MM.1S (cell line): ENCODE results near the gene SGMS1.

Source experiments
- DNase-seq: peaks from one replicate; pipeline ENCODE4 v3.0.0-alpha.2; 2015
- H2AFZ ChIP-seq: fragments of 300-600 bp; sonication (generic); 2 replicates; pipeline ENCODE4 v1.6.0; 2016; ENCODE audit warnings: antibody characterized with exemption, low read length
- H3F3A ChIP-seq: fragments of 300-600 bp; sonication (generic); 2 replicates; pipeline ENCODE4 v1.6.1; 2016; ENCODE audit warnings: mild to moderate bottlenecking, antibody characterized with exemption, low read length, moderate library complexity, mixed read lengths; ENCODE audit not compliant: insufficient read depth
- H3K27ac ChIP-seq: fragments of 300-600 bp; sonication (generic); 2 replicates; pipeline ENCODE4 v1.5.1; 2016; ENCODE audit warnings: mild to moderate bottlenecking, low read length
- H3K27me3 ChIP-seq: fragments of 300-600 bp; sonication (generic); replicated peaks from 2 replicates; pipeline ENCODE4 v1.6.0; 2016; ENCODE audit warnings: low read length; ENCODE audit not compliant: insufficient read depth
- H3K36me3 ChIP-seq: fragments of 300-600 bp; sonication (generic); replicated peaks from 2 replicates; pipeline ENCODE4 v1.6.1; 2016; ENCODE audit warnings: mild to moderate bottlenecking, low read length, mixed read lengths; ENCODE audit not compliant: insufficient read depth
- H3K4me1 ChIP-seq: fragments of 300-600 bp; sonication (generic); 2 replicates; pipeline ENCODE4 v1.6.1; 2016; ENCODE audit warnings: low read length, mixed read lengths
- H3K4me2 ChIP-seq: fragments of 300-600 bp; sonication (generic); 2 replicates; pipeline ENCODE4 v1.6.0; 2016; ENCODE audit warnings: low read depth, low read length
- H3K4me3 ChIP-seq: fragments of 300-600 bp; sonication (generic); 2 replicates; pipeline ENCODE4 v1.5.1; 2016; ENCODE audit warnings: low read length, mixed read lengths
- H3K79me2 ChIP-seq: fragments of 300-600 bp; sonication (generic); 2 replicates; pipeline ENCODE4 v1.6.1; 2016; ENCODE audit warnings: mixed run types, low read length, mixed read lengths
- H3K9ac ChIP-seq: fragments of 300-600 bp; sonication (generic); 2 replicates; pipeline ENCODE4 v1.6.1; 2016; ENCODE audit warnings: low read length, mixed read lengths
- H3K9me2 ChIP-seq: fragments of 300-600 bp; sonication (generic); replicated peaks from 2 replicates; pipeline ENCODE4 v1.6.1; 2016; ENCODE audit warnings: mild to moderate bottlenecking, low read length, mixed read lengths; ENCODE audit not compliant: insufficient read depth
- H3K9me3 ChIP-seq: fragments of 300-600 bp; sonication (generic); replicated peaks from 2 replicates; pipeline ENCODE4 v1.6.1; 2016; ENCODE audit warnings: mild to moderate bottlenecking, low read length, mixed read lengths; ENCODE audit not compliant: insufficient read depth
- H4K20me1 ChIP-seq: fragments of 300-600 bp; sonication (generic); 2 replicates; pipeline ENCODE4 v1.6.1; 2016; ENCODE audit warnings: mild to moderate bottlenecking, low read length, moderate library complexity, mixed read lengths; ENCODE audit not compliant: insufficient read depth
- EZH2 ChIP-seq: fragments of 300-600 bp; sonication (generic); optimal IDR thresholded peaks from 2 replicates; pipeline ENCODE3; 2017; ENCODE audit warnings: low read depth, mild to moderate bottlenecking, antibody characterized with exemption, low read length, mixed read lengths
- EZH2phosphoT487 ChIP-seq: fragments of 300-600 bp; sonication (generic); IDR thresholded peaks from 2 replicates; pipeline ENCODE4 v1.6.1; 2018; ENCODE audit warnings: antibody characterized with exemption, low read length
- TF ChIP-seq, protein P1 (sequence below): fragments of 300-600 bp; sonication (generic); IDR thresholded peaks from 2 replicates; pipeline ENCODE4 v1.5.1; 2016; ENCODE audit warnings: antibody characterized with exemption, low read length, mixed read lengths

The SGMS1 gene

GRCh38 chr10:50554376-50554994 is 69.3 kb downstream of the SGMS1 start:
- Histone ChIP-seq H2AFZ (no peak overlapping the region), H4K20me1 (no peaks in the 10 kb centered on the region), H3K36me3 (no peaks in the 10 kb centered on the region), H3K4me1 (no peaks in the 10 kb centered on the region), H3K9me2 (no peaks in the 10 kb centered on the region), H3K9me3 (no peaks in the 10 kb centered on the region), H3K9ac (no peak overlapping the region), H3K79me2 (peaks cover 64% of the 10 kb centered on the region), H3K4me2 (no peak overlapping the region), H3K27ac (no peak overlapping the region), H3F3A (no peaks in the 10 kb centered on the region), H3K4me3 (no peak overlapping the region), H3K27me3 (no peaks in the 10 kb centered on the region)
- no peak for DNase-seq
- TF ChIP-seq EZH2phosphoT487, result no peak
- TF ChIP-seq, protein P1, sequence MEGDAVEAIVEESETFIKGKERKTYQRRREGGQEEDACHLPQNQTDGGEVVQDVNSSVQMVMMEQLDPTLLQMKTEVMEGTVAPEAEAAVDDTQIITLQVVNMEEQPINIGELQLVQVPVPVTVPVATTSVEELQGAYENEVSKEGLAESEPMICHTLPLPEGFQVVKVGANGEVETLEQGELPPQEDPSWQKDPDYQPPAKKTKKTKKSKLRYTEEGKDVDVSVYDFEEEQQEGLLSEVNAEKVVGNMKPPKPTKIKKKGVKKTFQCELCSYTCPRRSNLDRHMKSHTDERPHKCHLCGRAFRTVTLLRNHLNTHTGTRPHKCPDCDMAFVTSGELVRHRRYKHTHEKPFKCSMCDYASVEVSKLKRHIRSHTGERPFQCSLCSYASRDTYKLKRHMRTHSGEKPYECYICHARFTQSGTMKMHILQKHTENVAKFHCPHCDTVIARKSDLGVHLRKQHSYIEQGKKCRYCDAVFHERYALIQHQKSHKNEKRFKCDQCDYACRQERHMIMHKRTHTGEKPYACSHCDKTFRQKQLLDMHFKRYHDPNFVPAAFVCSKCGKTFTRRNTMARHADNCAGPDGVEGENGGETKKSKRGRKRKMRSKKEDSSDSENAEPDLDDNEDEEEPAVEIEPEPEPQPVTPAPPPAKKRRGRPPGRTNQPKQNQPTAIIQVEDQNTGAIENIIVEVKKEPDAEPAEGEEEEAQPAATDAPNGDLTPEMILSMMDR, result no peak
- TF ChIP-seq EZH2, result no peak

- no peak overlapping the region for H2AFZ ChIP-seq
- H3K4me3 ChIP-seq, result no peak overlapping the region
- H3K4me1 ChIP-seq, result no peaks in the 10 kb centered on the region
- no peaks in the 10 kb centered on the region for H3K9me2 ChIP-seq
- peaks cover 68% of the 10 kb centered on the region for H3K79me2 ChIP-seq
- H3F3A ChIP-seq, result no peaks in the 10 kb centered on the region
- no peak overlapping the region for H3K27ac ChIP-seq
- no peaks in the 10 kb centered on the region for H3K9me3 ChIP-seq
- H4K20me1 ChIP-seq, result no peaks in the 10 kb centered on the region
- no peak overlapping the region for H3K9ac ChIP-seq
- TF ChIP-seq EZH2, result no peak
- TF ChIP-seq, protein P1, result peak; percentile 31
- no peak for TF ChIP-seq EZH2phosphoT487
- no peak overlapping the region for H3K4me2 ChIP-seq
- no peaks in the 10 kb centered on the region for H3K27me3 ChIP-seq
- H3K36me3 ChIP-seq, result no peaks in the 10 kb centered on the region
- no peak for DNase-seq
Measured at GRCh38 chr10:50552771-50553535, 70.8 kb downstream of the SGMS1 start.

DNA sequence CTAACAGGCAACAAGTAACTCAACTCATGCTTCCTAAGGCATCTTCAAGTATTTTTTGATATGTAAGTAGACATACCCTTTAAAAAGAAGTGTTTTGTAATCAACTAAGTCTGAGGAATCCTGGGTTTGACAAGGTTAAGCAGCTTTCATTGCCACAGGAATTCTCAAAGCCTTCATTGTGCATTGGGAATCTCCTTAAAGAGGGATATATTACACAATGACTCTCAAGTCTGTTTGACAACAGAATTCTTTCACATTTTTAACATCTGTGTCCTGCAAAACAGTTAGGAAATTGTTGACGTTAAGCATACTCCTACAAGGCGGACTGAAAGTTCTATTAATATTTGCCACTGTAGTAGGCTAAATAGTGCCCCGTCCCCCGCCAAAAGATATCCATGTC is 71.4 kb downstream of the SGMS1 start:
- Histone ChIP-seq H3K4me1 (no peaks in the 10 kb centered on the region), H3F3A (no peaks in the 10 kb centered on the region), H3K27ac (no peak overlapping the region), H3K4me3 (no peak overlapping the region), H3K9me2 (no peaks in the 10 kb centered on the region), H3K9ac (no peak overlapping the region), H3K27me3 (no peaks in the 10 kb centered on the region), H2AFZ (no peak overlapping the region), H4K20me1 (no peaks in the 10 kb centered on the region), H3K4me2 (no peak overlapping the region), H3K79me2 (peaks cover 69% of the 10 kb centered on the region), H3K9me3 (no peaks in the 10 kb centered on the region), H3K36me3 (no peaks in the 10 kb centered on the region)
- TF ChIP-seq, protein P1, result no peak
- TF ChIP-seq EZH2phosphoT487 (no peak), EZH2 (no peak)
- DNase-seq, result no peak
